Measurements from ENCODE around the gene TMCO2.

DNA sequence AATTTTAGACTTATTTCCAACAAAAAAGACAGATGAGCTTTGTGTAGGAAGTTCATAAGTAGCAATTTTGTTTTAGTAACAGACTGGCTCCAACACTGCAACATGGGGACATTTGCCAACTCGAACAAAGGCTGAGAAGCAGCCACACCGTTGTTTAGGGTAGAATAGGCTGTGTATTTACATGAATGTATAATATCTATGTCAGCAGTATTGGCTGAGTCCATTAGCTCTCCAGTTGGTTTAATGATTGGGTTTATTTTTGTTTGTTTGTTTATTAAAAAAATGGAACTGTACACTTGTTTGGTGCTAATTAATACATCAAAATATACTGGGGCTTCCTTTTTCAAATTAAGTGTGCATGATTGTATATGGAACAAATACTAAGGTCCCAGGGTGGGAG lies 7.3 kb upstream of the TMCO2 start:
- TF ChIP-seq, protein P1, sequence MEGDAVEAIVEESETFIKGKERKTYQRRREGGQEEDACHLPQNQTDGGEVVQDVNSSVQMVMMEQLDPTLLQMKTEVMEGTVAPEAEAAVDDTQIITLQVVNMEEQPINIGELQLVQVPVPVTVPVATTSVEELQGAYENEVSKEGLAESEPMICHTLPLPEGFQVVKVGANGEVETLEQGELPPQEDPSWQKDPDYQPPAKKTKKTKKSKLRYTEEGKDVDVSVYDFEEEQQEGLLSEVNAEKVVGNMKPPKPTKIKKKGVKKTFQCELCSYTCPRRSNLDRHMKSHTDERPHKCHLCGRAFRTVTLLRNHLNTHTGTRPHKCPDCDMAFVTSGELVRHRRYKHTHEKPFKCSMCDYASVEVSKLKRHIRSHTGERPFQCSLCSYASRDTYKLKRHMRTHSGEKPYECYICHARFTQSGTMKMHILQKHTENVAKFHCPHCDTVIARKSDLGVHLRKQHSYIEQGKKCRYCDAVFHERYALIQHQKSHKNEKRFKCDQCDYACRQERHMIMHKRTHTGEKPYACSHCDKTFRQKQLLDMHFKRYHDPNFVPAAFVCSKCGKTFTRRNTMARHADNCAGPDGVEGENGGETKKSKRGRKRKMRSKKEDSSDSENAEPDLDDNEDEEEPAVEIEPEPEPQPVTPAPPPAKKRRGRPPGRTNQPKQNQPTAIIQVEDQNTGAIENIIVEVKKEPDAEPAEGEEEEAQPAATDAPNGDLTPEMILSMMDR (IDR thresholded peaks at IDR 0.05; ENCODE audit: insufficient read depth, low read length, poor library complexity, severe bottlenecking): no peak
- no peak for TF ChIP-seq EZH2phosphoT487 (conservative IDR thresholded peaks at IDR 0.05; ENCODE audit: low read length)
